ENCODE measurements around the gene H6PD.

H6PD gene

GRCh38 chr1:9204156-9204720 is 30.3 kb upstream of the H6PD start:
- no peak for DNase-seq (ENCODE audit: low read depth in 2 of 3, low spot score in 2 of 3)

GRCh38 chr1:9207086-9207485 is 27.5 kb upstream of the H6PD start:
- DNase-seq (ENCODE audit: low read depth in 2 of 3, low spot score in 2 of 3) = no peak

- no peak for DNase-seq (ENCODE audit: low read depth in 2 of 3, low spot score in 2 of 3)
Measured at GRCh38 chr1:9207715-9208114, 26.9 kb upstream of the H6PD start.

GRCh38 chr1:9211291-9211811 is 23.2 kb upstream of the H6PD start:
- no peak for DNase-seq (ENCODE audit: low read depth in 2 of 3, low spot score in 2 of 3)

GRCh38 chr1:9212735-9213134 is 21.8 kb upstream of the H6PD start:
- no peak for DNase-seq (ENCODE audit: low read depth in 2 of 3, low spot score in 2 of 3)

- DNase-seq (ENCODE audit: low read depth in 2 of 3, low spot score in 2 of 3) = no peak
Measured at GRCh38 chr1:9213956-9214355, 20.6 kb upstream of the H6PD start.

- no peak for DNase-seq (ENCODE audit: low read depth in 2 of 3, low spot score in 2 of 3)
Measured at GRCh38 chr1:9218917-9219316, 15.7 kb upstream of the H6PD start.

- no peak for DNase-seq (ENCODE audit: low read depth in 2 of 3, low spot score in 2 of 3)
Measured at GRCh38 chr1:9222846-9223625, 11.5 kb upstream of the H6PD start.

GRCh38 chr1:9224664-9225410 is 9.7 kb upstream of the H6PD start:
- DNase-seq (ENCODE audit: low read depth in 2 of 3, low spot score in 2 of 3) = no peak

GRCh38 chr1:9225411-9225785 is 9.2 kb upstream of the H6PD start:
- DNase-seq (ENCODE audit: low read depth in 2 of 3, low spot score in 2 of 3) = no peak

GRCh38 chr1:9228609-9229008 is 6.0 kb upstream of the H6PD start:
- no peak for DNase-seq (ENCODE audit: low read depth in 2 of 3, low spot score in 2 of 3)

- DNase-seq (ENCODE audit: low read depth in 2 of 3, low spot score in 2 of 3) = no peak
Measured at GRCh38 chr1:9229549-9229948, 5.0 kb upstream of the H6PD start.

GRCh38 chr1:9230869-9231533 is 3.6 kb upstream of the H6PD start:
- no peak for DNase-seq (ENCODE audit: low read depth in 2 of 3, low spot score in 2 of 3)

- DNase-seq (ENCODE audit: low read depth in 2 of 3, low spot score in 2 of 3) = no peak
Measured at GRCh38 chr1:9231648-9232332, 2.8 kb upstream of the H6PD start.

GRCh38 chr1:9233241-9233941 is 1.2 kb upstream of the H6PD start:
- no peak for DNase-seq (ENCODE audit: low read depth in 2 of 3, low spot score in 2 of 3)

- no peak for DNase-seq (ENCODE audit: low read depth in 2 of 3, low spot score in 2 of 3)
Measured at GRCh38 chr1:9233942-9234222, 692 bp upstream of the H6PD start.

- no peak for DNase-seq (ENCODE audit: low read depth in 2 of 3, low spot score in 2 of 3)
Measured at GRCh38 chr1:9235096-9235459, 504 bp downstream of the H6PD start.

- DNase-seq (ENCODE audit: low read depth in 2 of 3, low spot score in 2 of 3) = no peak
Measured at GRCh38 chr1:9235560-9235959, 986 bp downstream of the H6PD start.

GRCh38 chr1:9238134-9238533 is 3.6 kb downstream of the H6PD start:
- DNase-seq (ENCODE audit: low read depth in 2 of 3, low spot score in 2 of 3) = no peak

- no peak for DNase-seq (ENCODE audit: low read depth in 2 of 3, low spot score in 2 of 3)
Measured at GRCh38 chr1:9238550-9238949, 4.0 kb downstream of the H6PD start.

Measured in activated CD8-positive, alpha-beta memory T cell treated with anti-CD3 and anti-CD28 coated beads for 48 hours (primary cell).